Astrocyte of the spinal cord (primary cell): Measurements from ENCODE around the gene ICA1L.

ENCODE experiments used
- DNase-seq: peaks from one replicate; pipeline ENCODE4 v3.0.0; 2011; ENCODE audit warnings: low read depth, low spot score
- H3K4me3 ChIP-seq: 2 replicates; pipeline ENCODE4 v1.5.1; 2011; ENCODE audit warnings: low read depth, mild to moderate bottlenecking, low read length, moderate library complexity
- CTCF ChIP-seq: IDR thresholded peaks from 2 replicates; pipeline ENCODE4 v1.5.1; 2012; ENCODE audit warnings: low read depth, mild to moderate bottlenecking, low read length, inconsistent platforms
- in situ Hi-C: cut with HindIII; loops from 2 replicates; pipeline ENCODE4 v1.10.0; 2017; ENCODE audit warnings: low sequenced_read_pairs

ICA1L gene

GRCh38 chr2:202757339-202757738 lies 114.2 kb downstream of the ICA1L start:
- DNase-seq = no peak
- H3K4me3 ChIP-seq = no peak overlapping the region
- no peak for TF ChIP-seq CTCF
- in situ Hi-C loops = no loop called here

- in situ Hi-C loops = no loop called here
- no peak for DNase-seq
- TF ChIP-seq CTCF = no peak
- no peak overlapping the region for H3K4me3 ChIP-seq
Measured at GRCh38 chr2:202756598-202756997, 115.0 kb downstream of the ICA1L start.

- no peak for TF ChIP-seq CTCF
- DNase-seq = no peak
- in situ Hi-C loops = no loop called here
- H3K4me3 ChIP-seq = no peak overlapping the region
Measured at GRCh38 chr2:202754936-202755335, 116.6 kb downstream of the ICA1L start.

- no peak for DNase-seq
- TF ChIP-seq CTCF = no peak
- no peak overlapping the region for H3K4me3 ChIP-seq
- in situ Hi-C loops = no loop called here
Measured at GRCh38 chr2:202752071-202752470, 119.5 kb downstream of the ICA1L start.

- TF ChIP-seq CTCF = no peak
Measured at GRCh38 chr2:202750763-202751427, 120.7 kb downstream of the ICA1L start.

GRCh38 chr2:202749477-202749876 lies 122.1 kb downstream of the ICA1L start:
- no peak overlapping the region for H3K4me3 ChIP-seq
- TF ChIP-seq CTCF = no peak
- in situ Hi-C loops = no loop called here
- no peak for DNase-seq

More at GRCh38 chr2:202750763-202751427, 120.7 kb downstream of the ICA1L start:
- in situ Hi-C loops = no loop called here
- no peak for DNase-seq
- H3K4me3 ChIP-seq = no peak overlapping the region
